Frontal cortex (tissue), 4 donors: Measurements from ENCODE around the gene STAC. TPM values are rescaled to one million over a fixed set of nuclear protein-coding genes. Genes with fewer than 3 reads are reported as not detected.

Experiments
- DNase-seq, 2 donors: peaks; one replicate each; pipeline ENCODE4 v3.0.0; 2012; ENCODE audit warnings: low spot score in 2 of 2
- FAIRE-seq: peaks from 2 replicates; lab custom pipeline; 2012; peaks lifted over from hg19 to GRCh38; lab: Jason Lieb, UNC
- total RNA-seq: library from RNA; depleted of rRNA; stranded (reverse); fragments of >200 nt; gene quantifications from one replicate; pipeline ENCODE4 v1.2.3, GENCODE V29; 2014
- donor health status: control.
- donor health status: control.
- donor health status: control.

The STAC gene
- total RNA-seq, 1 donor from 2014 or later: 6.5 TPM

DNA sequence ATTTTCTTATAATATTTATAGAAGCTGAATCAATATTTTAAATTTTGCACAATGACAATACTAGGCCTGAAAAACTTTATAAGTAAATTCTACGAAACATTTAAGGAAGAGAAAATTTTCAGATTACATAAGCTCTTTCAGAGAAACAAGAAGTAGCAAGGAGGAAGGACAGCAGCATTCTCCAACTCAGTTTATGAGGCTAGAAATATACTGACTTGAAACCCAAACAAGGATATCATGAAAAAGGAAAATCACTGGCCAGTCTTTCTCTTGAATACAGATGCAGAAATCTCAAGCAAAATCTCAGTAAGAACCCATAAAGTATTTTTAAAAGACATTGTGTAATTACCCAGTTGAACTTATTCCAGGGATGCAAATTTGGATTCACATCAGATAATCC is 121.3 kb downstream of the STAC start:
- no peak for DNase-seq
- no peak for FAIRE-seq

DNA sequence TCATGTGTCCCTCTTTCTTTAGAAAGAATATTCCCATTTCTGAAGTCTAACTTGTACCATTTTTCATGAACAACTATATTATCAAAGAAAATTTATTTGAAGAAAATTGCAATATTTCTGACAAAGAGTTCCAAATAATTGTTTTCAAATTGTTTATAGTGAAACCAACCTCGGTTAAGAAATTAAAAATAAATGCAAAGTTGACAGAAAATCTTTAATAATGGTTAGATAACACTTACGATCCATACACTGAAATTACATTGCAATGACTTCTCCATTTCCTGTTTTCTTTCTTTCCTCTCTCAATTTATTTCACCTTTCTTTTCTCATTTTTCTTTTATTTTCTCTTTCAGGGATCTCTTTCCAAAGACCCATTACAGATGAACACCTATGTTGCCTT is 125.1 kb downstream of the STAC start:
- DNase-seq (no peak), FAIRE-seq (no peak)

DNA sequence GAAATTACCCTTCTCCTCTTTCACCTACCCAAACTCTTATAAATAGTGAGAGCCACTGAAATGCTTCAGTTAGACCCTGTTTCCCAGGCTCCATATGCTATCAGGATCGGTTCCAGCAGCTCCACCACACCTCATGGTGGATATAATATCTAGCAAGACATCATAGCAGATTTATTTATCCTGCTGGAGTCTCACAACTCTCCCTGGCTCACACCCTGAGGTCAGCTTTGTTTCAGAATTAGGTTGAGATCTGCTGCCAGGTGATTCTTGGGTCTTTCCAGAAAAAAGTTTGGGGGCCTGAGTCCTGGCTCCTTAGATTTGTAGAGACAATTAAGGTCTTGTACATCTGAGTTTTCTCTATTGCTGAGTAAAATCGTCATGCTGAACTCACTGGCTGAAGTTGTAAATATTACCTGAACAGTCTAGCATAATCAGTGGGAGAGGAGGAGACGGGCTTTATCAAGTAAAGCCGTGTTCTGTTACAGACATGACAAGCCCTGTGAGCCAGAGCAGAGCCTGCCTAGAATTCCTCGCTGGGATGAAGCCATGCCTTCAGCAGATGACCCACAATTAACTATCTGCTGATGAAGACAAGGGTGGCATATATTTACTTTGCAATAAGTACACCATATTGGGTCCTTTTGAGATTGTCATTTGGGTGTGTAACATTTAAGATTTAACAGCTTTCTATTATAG is 131.6 kb downstream of the STAC start:
- DNase-seq (no peak), FAIRE-seq (no peak)

DNA sequence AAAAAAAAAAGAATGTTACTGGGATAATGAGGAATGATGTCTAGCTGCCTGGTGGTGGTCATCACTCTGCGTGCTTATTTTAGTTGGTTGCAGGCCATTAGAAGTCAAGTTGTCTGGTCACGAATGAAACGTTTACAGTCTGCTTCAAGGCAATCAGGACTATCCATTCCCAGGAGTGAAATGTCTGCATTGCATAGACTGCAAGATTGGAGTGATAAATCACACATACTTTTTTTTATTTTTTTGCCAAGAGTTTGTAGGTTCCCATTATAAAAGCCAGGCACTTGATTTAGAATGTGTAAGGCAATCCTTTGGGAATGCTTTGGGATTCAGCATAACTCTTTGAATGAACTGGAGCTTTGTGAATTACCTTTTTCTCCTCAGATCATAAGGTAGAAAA is 132.3 kb downstream of the STAC start:
- no peak for DNase-seq

DNA sequence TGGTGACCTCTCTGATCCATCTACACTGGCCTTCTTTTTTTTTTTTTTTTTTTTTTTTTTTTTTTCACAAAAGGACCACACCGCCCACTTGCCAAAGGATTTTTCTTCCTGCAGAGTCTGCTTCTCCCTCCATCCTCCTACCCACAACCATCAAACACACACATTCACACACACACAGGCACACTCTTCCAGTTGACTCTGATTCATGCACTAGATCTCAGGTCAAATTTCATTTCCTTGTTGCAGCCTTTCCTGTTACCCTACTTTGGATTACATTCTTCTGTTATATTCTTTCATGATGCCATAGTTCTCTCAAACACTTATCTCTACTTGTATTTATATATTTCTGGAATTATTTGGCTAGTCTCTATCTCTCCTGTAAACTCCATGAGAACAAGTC is 133.9 kb downstream of the STAC start:
- DNase-seq (no peak), FAIRE-seq (no peak)

More for the DNA sequence above, 132.3 kb downstream of the STAC start:
- FAIRE-seq: no peak

DNA sequence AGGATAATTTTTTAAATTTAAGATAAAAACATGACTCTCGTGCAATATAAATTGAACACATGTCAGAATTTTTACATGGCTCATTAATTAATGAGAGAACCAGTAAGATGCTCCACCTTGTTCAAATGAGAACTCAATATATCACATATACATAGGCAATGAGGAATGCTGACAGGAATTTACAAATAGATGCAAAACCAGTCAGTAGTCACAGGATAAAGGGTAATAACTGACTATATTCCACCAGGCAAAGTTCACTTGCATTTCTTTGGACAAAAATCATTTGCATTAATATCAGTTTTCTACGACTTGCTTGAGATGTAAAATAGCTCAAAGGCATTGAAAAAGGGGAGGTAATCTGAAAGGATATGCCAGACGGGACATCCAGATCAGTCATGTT is 139.4 kb downstream of the STAC start:
- FAIRE-seq: no peak

DNA sequence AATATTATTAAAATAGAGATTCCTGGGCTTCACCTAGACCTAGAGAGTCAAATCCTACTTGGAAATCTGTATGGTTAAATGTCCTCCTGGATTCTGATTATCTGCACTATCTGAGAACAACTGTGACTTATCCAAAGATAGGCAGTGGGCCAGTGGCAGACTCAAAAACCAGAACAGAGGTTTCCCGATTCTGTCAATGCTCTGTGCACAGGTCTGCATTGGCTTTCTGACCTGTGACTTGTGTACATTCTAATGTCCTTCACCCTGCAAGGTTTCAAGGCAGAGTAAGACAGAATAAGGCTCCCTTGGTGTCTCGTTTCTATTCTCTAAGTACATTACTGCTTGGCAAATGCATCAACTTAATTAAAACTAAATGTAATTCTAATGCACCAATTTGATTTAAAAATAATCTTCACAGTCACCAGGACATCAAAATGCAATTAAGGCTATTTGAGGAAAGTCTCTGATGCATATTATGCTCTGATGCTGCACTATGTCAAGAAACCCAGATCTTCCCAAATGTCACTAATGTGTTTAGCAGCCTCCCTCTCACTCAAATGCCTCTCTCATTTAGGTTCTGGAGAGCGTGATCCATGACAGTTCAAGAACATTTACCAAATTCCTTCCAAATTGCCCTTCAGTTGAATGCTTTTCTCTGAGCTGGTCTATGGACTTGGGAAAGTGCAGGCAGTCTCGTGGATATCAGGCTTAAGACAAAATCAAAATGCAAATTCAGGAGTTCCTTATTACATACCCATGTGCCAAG is 140.1 kb downstream of the STAC start:
- DNase-seq (no peak), FAIRE-seq (no peak)

More for the DNA sequence above, 139.4 kb downstream of the STAC start:
- no peak for DNase-seq

DNA sequence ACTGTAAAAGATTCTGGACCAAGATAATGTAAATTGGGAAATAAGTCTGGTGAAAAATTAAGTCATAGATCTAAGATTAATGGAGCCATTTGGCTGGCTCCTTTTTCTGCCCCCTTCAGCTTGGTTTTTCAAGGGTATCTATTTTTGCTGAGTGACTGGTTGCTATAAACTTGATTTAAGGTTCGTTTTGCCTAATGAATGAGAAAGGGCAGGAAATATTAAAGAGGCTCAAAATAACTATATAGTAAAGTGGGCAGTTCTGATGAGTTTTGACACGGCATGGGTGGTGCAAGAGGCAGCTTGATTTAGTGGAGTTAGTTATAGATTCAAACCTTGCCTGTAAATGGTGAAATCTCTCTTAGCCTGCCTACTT is 140.7 kb downstream of the STAC start:
- no peak for DNase-seq
- no peak for FAIRE-seq

DNA sequence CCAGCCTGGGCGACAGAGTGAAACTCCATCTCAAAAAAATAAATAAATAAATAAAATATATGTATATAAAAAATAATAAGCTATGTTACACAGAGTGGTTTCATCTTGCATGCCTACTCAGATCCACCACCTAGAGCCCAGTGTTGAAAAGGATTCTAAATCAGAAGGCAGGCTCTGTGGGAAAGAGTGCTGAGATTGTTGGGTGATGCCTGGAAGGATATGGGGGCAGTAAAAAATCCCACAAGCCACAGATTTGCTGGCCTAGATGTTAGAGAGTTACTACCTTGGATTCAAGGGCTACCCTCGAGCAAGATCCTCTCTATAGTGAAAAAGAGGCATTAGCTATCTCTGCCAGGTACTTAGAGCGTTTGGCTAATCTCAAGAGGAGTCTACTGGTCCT is 144.3 kb downstream of the STAC start:
- DNase-seq: no peak
- FAIRE-seq: no peak

DNA sequence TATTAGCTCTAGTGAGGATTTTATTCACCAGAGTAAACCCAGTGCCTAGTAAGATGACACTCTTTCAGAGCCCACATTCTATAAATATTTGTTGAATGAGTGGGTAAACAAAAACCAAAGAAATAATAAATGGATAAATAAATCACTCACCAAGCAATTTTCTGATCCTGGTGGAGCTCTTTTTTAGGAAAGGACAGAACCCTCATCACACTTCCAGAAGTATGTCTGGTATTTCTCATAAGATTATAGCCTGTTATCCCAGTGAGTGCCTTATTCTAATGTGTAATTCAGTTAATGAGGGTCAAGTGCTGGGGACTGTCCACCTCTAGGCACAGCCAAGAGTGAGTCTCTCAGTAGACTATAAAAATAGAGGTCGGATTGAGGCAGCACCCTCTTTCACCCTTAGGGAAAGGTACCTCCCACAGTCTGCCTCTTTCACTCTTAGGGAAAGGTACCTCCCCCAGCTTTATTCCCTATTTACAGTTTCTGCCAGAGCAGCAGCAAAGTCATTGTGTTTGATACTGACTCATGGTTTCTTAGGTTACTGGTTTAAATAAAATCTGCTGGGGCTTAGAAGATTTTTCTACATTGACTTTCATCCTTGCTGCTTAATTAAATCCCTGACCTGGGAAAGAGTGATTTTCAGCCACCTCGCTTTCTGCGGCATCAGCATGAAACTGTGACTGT is 145.0 kb downstream of the STAC start:
- DNase-seq (no peak), FAIRE-seq (no peak)

DNA sequence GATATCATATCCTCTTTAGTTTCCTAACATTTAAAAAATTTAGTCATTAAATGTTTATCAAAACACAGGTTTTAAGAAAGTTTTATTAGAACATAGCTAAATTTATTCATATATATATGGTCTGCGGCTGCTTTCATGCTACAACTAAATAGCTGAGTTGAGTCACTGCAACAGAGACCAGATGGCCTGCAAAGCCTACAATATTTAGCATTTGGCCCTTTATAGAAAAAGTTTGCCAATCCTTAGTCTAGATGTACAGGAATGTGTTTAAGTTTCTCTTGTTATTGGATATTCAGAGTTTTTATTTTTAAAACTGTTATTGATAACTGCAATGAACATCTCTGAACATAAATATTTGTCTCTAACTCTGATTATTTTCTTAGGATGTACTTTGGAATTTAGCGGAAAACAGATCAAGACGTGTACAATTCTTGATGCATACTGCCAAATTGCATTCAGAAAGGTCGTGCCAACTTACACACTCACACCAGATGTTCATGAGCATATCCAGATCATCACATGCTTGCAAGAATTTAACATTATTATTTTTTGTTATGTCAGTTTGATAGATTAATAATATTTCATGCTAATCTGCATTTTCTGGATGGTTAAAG is 157.9 kb downstream of the STAC start:
- FAIRE-seq (no peak), DNase-seq (no peak)

DNA sequence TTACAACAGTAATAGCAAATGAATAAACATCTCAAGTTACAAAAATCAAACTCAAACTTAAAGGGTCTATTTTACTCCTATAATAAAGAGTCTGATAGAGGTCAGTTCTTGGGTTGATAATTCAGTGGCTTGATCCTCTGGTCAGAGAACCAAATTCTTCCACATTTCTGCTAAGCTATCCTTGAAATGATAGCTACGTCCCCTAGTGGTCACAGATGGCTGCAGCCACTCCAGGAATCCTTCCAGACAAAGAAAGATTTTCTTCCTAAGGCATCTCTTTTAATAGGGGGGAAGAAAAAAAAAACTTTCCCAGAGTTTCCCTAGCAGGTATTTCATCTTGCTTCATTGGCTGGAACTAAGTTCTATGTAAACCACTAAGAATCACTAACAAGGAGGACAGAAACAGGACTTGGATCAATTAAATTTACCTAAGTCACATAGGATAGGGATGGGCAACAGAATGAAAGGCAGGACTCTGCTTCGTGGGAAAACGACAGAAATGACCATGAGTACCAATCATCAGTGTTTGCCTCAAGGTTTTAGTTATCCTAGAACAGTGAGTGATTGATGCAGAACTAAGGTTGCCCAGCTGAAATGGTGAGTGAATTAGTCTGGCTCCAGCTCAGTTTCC is 160.7 kb downstream of the STAC start:
- DNase-seq (no peak), FAIRE-seq (no peak)

DNA sequence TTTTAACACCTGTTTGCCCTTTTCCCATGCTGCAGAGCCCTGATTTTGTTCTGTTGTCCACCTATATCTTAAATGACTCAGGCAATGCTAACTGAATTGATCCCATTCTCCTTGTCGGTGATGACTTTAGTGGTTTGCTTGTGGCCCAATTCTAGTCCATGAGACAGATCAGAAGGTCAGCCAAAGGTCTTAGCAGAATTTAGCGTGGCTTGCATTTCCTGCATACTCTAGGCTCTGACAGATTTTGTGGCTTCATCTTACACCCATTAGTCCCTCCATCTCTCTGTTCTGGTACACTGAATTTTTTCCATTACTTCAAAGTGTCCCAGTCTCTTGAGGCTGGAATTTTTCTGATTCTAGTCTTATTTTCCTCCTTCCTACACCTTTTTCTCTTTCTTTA is 161.9 kb downstream of the STAC start:
- DNase-seq: no peak
- FAIRE-seq: no peak

DNA sequence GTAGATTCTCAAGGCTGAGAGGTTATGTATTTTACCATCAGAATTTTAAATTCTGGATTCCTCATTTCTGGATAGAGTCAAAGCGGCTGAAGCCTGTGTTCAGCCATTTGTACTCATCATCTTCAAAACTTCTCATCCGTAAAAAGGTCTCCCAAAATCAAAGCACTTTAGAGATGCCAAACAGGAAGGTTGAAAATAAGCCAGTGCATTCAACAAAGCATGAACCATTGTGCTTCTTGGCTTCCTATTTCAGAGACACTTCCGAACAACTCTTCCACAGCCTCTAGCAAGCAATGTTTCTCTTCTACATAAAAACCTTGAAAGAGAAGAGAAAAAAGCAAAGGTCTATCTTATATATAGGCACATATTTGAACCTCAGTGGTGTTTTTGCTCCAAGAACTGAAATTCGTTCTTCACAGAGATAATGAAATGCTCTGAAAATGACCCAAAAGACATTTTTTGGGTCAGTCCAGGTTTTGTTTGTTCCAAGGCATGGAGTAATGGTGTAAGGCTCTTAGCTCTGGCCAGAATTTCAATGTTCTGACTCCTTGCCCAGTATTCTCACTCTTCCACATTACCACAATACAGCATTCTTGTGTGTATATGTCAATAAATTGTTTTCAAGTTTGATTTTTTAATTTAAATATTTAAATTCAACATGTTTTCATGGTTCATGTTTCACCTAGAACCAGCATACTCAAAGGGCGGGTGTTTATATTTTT is 163.1 kb downstream of the STAC start:
- DNase-seq: no peak
- FAIRE-seq: no peak

DNA sequence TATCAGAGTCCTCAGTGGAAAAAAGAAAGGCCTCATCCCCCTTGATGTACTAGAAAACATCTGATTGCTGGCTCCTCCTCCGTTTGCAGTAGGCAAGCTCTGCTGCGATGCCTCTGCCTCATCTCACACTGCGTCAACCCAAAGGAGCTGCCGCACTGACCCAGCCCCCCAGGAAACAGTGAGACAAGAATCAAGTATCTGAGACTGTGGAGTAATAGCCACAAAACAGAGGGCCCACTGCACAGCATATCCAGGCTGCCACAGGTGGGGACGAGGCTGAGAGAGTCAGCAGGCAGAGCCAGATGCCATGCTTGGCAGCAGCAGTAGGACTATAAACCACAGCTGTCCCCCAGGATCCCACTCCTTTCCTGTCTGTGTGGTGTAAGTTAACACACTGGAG is 165.9 kb downstream of the STAC start:
- DNase-seq: no peak
- FAIRE-seq: no peak

DNA sequence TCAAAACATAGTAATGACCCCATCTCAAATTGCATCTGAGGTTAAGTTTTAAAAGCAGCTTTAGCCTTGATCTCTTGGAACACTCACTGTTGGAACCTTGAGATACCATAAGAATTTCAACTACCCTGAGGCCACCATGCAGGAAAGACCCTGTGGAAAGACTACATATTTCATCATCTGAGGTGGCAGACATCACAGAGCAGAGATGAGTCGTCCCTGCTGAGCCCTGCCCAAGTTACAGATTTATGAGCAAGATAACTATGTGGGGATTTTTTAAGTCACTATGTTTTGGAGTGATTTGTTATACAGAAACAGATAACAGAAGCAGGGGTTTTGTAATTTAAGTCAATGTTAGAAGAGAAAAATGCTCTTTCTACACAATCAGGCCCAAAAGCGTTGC is 168.4 kb downstream of the STAC start:
- no peak for FAIRE-seq

DNA sequence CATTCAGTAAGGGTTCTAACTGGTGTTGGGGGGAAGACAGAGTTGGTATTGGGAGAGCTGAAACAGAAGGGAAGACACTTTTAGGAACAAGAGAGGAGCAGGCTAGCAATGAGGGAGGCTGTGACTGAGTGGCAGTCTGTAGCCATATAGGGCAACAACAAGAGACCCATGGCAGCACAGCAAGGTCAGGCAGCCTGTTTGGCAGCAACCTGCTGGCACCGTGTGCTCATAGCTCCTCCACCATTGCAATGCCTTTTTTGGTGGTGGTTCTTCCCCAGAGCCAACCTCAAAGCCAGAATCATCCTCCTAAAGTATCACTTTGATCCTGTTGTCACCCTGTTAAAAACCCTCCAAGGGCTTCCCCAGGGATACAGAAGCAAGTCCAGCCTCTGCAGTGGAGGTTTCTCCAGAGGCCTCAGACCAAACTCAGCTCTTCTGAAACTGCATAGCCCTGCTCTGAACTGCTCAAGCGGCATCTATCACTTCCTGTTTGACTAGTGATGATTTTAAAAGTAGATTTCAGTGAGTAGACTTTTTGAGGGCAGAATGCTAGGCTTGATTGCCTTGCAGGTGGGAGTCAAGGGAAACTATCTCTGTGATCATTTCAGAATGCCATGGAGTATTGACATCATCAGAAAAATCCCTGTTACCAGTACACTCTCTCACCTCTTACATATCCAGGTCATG is 176.9 kb downstream of the STAC start:
- DNase-seq: no peak

More for the DNA sequence above, 168.4 kb downstream of the STAC start:
- no peak for DNase-seq

DNA sequence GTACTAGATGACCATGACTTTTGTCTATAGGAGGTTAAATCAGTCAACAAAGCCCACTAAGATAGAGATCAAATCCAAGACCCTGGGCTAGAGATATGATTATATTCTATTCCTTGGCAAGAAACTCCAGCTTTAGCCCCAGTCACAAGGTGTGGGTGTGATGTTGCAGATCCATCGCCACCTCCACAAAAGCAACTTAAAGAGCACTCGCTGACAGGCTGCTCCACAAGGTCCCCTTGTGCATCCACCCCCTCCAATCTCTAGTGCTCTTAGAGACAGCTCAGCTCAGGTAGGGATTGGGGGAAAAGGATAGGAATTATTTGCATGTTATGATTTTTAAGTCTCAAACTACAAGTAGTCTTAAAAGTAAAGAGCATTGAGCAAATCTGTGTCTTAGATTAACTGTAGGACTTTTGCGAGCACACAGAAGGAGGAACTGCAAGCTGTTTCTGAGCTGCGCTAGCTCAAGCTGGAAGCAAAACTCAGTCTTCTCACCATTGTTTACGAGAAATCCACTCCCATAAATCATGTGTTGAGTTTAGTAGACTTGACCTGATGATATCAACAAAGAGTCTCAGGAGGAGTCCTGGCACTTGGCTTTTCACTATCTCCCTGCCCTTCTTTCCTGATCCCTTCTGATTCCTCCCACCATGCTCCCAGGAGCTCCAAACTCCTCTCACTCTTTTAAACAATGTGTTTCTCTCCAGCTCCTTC is 177.6 kb downstream of the STAC start:
- no peak for FAIRE-seq

More for the DNA sequence above, 176.9 kb downstream of the STAC start:
- no peak for FAIRE-seq

More for the DNA sequence above, 177.6 kb downstream of the STAC start:
- DNase-seq: no peak
